GM19468 (cell line): ENCODE data around the gene UNC79.
"Not testable (repeated sequence)": the region's sequence is repeated elsewhere in the genome, so short reads cannot be mapped to it uniquely, and the experiment has no call there.

Source experiments
- ATAC-seq: cut with Tn5 transposase; IDR thresholded peaks from one replicate; pipeline ENCODE4 v1.9.1; 2021; ENCODE audit warnings: mild to moderate bottlenecking, moderate library complexity, moderate number of reproducible peaks; ENCODE audit not compliant: unreplicated experiment; ENCODE audit errors: extremely low read depth

The UNC79 gene

DNA sequence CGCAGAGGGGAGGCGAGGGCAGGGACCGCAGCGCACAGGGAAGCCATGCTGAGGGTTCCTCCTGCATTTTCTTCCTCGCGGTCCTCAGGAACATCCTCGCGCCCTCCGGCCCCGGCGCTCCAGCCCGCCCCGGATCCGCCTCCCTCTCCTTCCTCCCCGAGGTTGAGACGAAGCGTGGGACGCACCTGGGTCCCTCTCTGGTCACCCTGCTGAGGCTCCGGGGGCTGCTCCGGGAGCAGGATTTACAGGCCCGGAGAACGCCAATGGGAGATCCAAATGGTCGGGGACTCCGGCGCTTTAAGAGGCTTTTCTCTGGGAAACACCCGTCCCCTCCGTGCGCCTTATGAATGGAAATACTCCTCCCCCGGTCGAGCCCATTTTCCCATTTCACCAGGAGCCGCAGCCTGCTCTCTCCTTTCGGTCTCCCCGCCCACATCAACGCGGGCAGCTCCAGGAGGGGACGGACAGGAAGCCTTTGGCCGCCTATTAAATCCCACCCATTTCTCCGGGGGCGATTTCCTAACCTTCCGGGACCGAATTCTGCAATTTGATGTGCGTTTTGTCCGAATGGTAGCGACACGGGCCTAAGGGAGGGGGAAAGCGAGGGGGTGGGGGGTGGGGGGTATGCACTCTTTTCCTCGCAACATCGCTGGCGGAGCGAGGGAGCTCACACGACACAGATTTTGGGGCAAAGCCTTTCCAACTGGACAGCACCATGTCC, at the start of gene UNC79:
UNC79 (plus strand) TSS at position 625 of the 721 bp plus-strand sequence; CDS start at position 716, 91 bp downstream.
- no peak for ATAC-seq

DNA sequence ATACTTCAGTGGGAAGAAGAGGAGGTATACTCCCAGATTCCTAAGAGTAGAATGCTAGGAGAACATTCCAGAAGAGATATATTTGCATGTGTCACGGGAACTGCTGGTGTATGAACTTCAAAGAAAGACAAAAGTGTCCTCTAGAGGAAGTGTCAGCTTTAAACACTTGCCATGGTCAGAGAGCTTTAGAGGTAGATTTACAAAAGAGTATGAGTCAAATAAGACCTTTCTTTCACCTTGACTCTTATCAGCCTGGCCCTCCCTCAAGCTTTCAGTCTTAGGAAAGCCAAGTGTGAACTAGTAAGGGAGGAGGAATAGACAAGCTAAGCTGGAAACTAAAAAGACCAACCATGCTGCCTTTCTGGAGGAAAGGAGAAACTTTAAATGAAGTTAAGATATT, 49.1 kb upstream of the UNC79 start:
- ATAC-seq, result no peak

DNA sequence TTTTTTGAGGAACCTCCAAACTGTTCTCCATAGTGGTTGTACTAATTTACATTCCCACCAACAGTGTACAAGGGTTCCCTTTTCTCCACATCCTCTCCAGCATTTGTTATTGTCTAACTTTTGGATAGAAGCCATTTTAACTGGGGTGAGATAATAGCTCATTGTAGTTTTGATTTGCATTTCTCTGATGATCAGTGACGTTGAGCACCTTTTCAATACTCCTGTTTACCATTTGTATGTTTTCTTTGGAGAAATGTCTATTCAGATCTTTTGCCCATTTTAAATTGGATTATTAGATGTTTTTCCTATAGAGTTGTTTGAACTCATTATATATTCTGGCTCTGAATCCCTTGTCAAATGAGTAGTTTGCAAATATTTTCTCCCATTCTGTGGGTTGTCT, 46.5 kb upstream of the UNC79 start:
- not testable (repeated sequence) for ATAC-seq

DNA sequence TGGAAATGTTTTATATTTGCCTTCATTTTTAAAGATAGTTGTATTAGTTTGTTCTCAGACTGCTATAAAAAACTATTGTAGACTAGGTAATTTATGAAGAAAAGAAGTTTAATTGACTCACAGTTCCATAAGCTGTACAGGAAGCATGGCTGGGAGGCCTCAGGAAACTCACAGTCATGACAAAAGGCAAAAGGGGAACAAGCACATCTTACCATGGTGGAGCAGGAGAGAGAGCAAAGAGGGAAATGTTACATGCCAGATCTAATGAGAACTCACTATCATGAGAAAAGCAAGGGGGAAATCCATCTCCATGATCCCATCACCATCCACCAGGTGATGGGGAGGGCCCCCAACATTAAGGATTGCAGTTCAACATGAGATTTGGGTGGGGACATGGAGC, 35.5 kb upstream of the UNC79 start:
- no peak for ATAC-seq

DNA sequence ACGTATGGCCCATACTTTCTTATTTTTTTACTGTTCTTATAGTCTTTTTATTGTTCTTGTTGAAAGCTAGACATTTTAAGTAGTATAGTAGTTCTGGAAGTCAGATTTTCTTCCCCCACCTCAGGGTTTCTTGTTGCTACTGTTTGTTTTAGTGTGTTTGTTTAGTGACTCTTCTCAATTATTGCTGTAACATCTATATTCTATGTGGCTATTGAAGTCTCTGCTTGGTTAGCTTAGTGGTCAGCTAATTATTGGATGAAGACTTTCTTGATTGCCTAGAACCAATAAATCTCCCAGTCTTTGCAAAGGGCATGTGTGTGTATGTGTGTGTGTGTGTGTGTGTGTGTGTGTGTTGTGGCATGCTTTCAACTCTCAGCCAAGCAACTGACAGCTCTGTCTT, 34.3 kb upstream of the UNC79 start:
- no peak for ATAC-seq

DNA sequence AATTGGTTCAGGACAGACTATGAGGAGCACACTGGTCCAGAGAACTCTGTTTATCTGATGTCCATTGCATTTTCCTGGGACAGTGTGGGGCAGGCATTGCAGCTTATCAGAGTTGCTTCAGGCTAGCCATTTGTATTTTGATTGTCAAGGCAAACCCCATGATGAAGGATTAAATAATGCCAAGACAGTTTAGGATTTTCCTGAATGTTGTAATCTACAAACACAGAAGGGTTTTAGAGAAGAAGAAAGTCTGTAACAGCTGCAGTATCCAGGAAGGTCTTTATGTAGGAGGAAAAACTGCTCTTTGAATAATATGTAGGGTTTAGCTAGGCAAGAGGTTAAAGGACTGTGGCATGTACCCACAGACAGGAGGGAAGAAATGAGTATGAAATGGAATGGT, 32.2 kb upstream of the UNC79 start:
- ATAC-seq, result no peak

DNA sequence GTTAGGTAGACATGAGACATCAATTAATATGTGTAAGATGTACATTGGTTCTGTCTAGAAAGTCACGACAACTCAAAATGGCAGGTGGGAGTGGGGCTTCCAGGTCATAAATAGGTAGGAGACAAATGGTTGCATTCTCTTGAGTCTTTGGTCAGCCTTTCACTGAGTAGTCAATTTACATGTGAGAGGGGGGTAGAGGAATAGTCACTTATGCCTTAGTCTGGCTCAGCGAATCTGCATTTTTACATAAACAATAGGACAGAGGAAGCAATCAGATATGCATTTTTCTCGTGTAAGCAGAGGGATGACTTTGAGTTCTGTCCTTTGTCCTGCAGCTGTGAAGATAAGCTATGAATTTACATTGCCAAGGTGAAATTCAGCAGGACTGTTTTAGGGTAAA, 27.8 kb upstream of the UNC79 start:
- ATAC-seq, result no peak

DNA sequence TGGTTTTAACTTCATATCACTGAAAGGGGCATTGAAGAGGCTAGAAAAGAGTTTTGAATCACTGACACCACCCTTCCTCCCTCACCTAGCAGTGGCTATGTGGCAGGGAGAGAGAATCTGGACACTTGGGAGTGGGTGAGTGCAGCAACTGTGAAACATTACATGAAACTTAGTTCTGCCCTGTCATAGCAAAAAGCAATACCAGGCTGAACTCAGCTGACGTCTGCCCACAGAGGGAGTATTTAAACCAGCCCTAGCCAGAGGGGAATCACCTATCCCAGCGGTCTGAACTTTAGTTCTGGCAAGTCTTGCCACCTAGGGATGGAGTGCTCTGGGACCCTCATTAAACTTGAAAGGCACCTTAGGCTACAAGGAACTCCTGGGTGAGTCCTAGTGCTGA, 20.7 kb upstream of the UNC79 start:
- no peak for ATAC-seq

DNA sequence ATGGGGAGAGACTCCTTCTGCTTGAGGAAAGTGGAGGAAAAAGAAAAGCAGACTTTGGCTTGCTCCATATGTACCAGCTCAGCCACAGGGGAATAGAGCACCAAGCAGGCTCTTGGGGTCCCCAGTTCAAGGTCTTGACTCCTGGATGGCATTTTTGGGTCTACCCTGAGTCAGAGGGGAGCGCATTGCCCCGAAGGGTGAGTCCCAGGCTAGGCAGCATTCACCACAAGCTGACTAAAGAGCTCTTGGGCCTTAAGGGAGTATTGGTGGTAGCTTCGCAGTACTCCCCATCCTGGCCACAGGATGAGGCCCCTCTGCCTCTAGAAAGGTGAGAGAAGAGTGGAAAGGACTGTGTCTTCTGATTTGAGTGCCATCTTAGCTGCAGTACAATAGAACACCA, 19.8 kb upstream of the UNC79 start:
- no peak for ATAC-seq

DNA sequence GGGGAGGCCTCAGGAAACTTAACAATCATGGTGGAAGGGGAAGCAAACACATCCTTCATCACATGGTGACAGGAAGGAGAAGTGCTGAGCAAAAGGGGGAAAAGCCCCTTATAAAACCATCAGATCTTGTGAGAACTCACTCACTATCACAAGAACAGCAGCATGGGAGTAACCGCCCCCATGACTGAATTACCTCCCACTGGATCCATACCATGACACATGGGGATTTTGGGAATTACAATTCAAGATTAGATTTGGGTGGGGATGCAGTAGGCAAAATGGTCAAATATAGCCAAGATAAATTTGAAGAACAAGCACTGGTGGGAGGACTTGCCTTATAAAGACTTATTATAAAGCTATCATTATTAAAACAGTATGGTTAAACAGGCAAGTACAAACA, 5.6 kb upstream of the UNC79 start:
- not testable (repeated sequence) for ATAC-seq

DNA sequence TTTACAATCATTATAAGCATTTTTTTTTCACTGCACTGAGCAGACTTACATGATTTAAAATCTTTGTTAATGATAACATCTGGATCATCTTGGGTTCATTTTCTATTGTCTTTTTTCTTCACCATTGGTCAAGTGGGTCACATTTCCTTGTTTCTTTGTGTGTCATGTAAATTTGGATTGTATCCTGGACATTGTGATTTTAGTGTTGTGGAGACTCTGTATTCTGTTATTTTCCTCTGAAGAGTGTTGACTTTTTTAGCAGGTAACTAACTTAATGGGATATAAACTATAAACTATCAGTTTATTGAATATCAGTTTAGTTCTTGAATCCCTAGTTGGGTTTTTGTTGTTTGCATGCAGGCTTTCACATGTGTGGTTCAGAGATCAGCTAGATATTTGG, 4.0 kb upstream of the UNC79 start:
- ATAC-seq, result no peak

DNA sequence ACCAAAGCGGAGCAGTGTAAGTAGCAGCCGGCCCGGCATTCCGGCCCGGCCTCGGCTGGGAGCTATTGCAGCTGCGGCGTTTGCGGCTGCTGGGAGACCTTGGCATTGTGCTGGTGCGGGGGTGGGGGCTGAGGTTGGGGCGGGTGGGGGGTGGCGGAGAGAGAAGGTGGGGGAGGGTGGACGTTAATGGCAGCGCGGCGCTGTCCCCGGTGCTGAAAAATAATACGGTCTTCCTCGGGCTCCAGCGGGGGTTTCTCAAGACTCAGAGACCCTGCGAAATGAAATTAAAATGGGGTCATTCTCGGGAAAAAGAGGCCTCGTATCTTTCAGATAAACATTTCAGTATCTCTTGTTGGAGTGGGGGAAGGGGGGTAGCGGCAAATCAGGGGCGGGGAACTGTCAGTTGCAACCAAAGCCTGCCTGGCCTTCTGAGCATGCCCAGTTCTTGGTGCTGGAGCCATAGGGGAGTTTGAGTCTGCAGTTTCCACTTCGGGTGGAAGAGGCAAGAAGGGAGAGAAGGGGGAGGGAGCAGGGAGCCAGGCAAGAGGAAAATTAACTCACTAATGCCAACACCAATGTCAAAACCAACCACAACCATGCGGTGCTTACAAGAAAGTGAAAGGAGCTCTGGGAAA, 414 bp downstream of the UNC79 start:
- ATAC-seq, result no peak

DNA sequence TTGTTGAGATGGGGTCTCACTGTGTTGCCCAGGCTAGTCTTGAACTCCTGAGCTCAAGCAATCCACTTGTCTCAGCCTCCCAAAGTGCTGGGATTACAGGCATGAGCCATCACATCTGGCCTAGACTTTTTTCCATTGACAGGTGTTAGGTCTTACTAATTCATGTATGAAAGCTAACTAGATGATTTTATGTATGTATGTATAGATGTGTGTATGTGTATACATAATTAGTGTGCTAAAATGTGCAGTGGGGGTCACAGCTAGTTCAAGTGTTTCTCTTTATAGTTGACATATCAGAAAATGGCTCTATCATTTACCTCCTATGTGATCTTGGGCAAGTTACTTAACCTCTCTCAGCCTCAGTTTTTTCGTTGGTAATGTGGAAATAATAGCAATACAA, 23.5 kb downstream of the UNC79 start:
- no peak for ATAC-seq

DNA sequence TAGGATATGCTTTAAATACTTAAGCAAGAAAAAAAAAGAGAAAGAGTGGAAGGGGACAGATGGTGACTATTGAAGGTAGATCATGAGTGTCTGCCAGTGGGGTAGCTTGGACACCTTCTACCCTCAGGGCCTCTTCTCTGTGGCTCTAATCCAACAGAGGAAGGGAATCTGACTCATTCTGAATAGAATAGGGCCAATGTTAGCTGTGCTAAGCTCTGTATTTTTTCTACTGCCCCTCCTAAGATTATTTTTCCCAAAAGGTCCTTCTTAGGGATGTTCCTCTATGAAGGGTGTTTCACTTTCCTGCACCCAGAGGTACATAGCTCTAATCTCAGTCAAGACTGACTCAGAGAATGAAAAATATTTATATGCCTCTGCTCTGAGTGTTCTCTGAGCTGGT, 25.6 kb downstream of the UNC79 start:
- ATAC-seq, result no peak

DNA sequence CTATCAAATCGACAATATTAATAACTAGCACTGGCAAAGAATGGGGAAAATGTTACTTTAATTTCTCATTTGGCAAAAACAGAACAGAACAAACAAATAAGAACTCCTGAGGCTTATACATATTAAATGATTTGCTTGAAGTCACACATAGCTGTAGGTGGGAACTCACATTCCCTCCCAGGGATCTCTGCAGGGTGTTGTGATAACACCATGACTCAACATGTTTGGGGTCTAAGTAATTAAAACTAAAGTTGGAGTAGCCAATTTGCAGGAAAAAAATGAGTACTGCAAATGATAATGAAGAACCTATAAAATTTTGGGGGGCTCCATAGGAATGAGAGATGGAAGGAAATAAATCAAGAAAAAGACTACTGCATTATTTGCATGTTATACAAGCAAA, 27.5 kb downstream of the UNC79 start:
- no peak for ATAC-seq

DNA sequence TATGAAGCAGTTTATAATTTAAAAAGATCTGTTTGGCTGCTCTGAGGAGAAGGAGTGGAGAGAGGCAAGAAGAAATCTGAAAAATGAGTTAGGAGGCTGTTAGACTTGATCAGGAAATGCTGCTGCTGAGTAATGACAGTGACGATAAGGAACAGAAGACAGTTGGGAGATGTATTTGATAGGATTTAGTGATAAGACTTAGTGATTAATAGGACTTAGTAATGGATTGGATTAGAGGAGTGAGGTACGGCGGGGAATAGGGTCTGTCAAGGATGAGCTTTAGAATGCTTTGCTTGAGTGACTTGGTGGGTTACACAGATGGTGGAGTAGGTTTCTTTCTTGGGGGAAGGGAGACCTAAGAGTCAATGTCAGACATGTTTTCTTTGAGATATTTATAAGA, 31.7 kb downstream of the UNC79 start:
- no peak for ATAC-seq

DNA sequence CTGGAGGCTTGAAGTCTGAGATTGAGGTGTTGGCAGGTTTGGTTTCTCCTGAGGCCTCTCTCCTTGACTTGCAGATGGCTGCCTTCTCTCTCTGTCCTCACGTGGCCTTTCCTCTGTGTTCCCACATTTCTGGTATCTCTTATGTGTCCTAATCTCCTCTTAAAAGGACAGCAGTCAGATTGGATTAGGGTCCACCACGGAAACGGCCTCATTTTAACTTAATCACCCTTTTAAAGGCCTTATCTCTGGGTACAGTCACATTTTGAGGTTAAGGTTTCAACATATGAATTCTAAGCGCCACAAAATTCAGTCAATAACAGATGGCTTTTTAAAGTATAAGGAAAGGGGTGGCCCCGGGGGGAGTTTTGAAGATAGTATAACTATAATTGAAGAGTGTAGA, 33.5 kb downstream of the UNC79 start:
- ATAC-seq, result no peak

DNA sequence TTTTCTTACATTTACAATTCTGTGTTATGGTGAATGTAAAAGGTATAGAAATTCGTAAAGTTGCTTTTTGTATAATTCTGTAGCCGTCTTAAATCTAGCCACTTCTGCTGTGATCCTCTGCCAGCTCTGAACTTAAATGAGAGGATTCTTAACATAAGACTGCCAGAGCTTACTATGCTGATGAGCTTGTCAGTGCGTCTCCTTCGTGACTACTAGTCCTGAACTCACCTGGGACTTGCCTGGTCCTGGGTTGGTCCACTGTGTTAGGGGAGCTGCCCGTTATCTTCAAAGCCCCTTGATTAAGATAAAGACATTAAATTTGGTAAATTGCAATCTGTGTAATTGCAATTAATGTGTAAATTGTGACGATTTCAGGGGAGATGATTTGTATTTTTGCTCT, 44.7 kb downstream of the UNC79 start:
- no peak for ATAC-seq

DNA sequence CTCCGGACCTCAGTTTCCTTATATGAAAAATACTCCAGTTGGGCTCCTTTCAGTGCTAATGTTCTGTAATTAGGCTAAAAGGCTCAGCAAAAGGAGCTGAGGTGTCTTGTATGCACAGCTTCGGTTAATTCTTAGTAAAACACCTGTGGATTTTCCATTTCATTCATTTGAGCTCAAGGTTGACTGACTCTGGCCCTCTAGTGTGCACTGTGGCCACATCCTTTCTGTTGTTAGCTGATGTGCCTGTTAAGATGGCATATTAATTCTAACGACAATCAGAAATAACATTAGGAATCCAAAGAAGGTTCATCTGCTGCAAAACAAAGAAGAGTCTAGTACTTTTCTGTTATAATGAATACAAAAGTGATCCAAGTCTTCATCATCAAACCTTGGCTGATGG, 45.6 kb downstream of the UNC79 start:
- no peak for ATAC-seq

DNA sequence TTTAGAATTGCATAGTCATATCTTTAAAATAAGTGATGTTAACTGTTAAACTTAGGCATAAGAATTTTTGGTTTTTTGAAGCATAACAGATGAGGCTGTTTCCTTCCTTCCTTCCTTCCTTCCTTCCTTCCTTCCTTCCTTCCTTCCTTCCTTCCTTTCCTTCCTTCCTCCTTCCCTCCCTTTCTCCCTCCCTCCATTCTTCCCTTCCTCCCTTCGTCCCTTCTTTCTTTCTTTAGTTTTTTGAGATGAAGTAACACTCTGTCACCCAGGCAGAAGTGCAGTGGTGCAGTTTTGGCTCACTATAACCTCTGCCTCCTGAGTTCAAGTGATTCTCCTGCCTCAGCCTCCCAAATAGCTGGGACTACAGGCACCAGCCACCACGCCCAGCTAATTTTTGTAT, 48.3 kb downstream of the UNC79 start:
- ATAC-seq, result not testable (repeated sequence)

DNA sequence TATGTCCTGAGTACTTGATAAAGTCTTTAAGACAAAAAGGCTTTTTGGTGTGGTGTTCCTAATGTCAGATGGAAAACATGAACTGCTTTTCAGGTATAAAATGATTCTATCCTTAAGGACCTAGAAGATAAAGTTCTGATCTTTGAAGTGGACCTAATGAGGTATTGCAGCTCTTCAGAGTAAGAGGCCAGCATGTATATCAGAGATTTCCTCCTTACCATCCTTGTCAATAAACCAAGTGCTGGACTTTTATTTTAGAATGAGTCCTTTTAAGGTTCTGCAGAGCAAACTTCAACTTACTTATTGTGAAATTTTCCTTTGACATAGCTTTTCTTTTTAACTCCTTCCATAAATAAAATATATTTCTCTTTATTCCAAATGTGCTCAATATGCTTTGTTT, 50.1 kb downstream of the UNC79 start:
- ATAC-seq, result no peak

DNA sequence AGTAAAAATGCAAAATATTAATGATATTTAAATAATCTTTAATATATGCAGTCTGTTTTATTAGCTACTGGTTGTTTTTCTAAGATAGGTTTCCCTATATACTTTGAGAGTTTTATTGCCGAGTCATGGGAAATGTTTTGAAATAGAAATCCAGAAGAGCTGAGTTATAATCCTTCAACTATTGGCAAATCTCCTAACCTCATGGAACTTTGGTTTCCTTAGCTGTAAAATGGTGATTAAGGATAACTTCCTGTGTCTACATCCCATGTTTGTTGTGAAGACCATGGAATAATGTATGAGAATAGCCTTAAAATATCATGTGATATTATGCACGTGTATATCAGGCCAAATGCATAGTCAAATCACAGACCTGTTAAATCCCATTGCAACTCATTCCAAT, 51.0 kb downstream of the UNC79 start:
- no peak for ATAC-seq
